BE2C (cell line): ENCODE data around the gene ACAD11.
"Not testable (repeated sequence)": the region's sequence is repeated elsewhere in the genome, so short reads cannot be mapped to it uniquely, and the experiment has no call there.

Experiments
- DNase-seq: peaks from one replicate; pipeline ENCODE4 v3.0.0-alpha.2; 2020
- H3K27me3 ChIP-seq: fragments of 250-450 bp; sonication (Bioruptor Pico); 2 replicates; pipeline ENCODE4 v1.5.1; 2020; ENCODE audit warnings: mild to moderate bottlenecking
- H3K36me3 ChIP-seq: fragments of 250-450 bp; sonication (Bioruptor Pico); 2 replicates; pipeline ENCODE4 v1.5.1; 2020; ENCODE audit warnings: mild to moderate bottlenecking
- H3K4me1 ChIP-seq: fragments of 250-450 bp; sonication (Bioruptor Pico); 2 replicates; pipeline ENCODE4 v1.5.1; 2020
- H3K4me3 ChIP-seq: 2 replicates; pipeline ENCODE4 v1.5.1; 2011; ENCODE audit warnings: low read depth, low read length
- H3K9me3 ChIP-seq: fragments of 250-450 bp; sonication (Bioruptor Pico); 2 replicates; pipeline ENCODE4 v1.5.1; 2020
- CTCF ChIP-seq: IDR thresholded peaks from 2 replicates; pipeline ENCODE4 v1.5.1; 2012; ENCODE audit warnings: mild to moderate bottlenecking, low read depth, low read length

The ACAD11 gene

GRCh38 chr3:132643366-132643765 is 16.2 kb downstream of the ACAD11 start:
- H3K9me3 ChIP-seq, result no peaks in the 10 kb centered on the region
- TF ChIP-seq CTCF, result no peak
- no peak for DNase-seq
- H3K4me1 ChIP-seq, result 0 out of 2 replicates have a peak, but pooled peaks cover 3% of the 10 kb centered on the region
- no peak overlapping the region for H3K4me3 ChIP-seq
- H3K27me3 ChIP-seq, result no peaks in the 10 kb centered on the region
- H3K36me3 ChIP-seq, result no peaks in the 10 kb centered on the region

- Histone ChIP-seq H3K27me3 (no peaks in the 10 kb centered on the region), H3K36me3 (no peaks in the 10 kb centered on the region), H3K4me1 (0 out of 2 replicates have a peak, but pooled peaks cover 2% of the 10 kb centered on the region), H3K9me3 (no peaks in the 10 kb centered on the region), H3K4me3 (no peak overlapping the region)
- no peak for DNase-seq
- no peak for TF ChIP-seq CTCF
Measured at GRCh38 chr3:132642539-132642847, 17.1 kb downstream of the ACAD11 start.

- H3K9me3 ChIP-seq, result no peaks in the 10 kb centered on the region
- no peak overlapping the region for H3K4me3 ChIP-seq
- DNase-seq, result no peak
- H3K27me3 ChIP-seq, result no peaks in the 10 kb centered on the region
- H3K36me3 ChIP-seq, result no peaks in the 10 kb centered on the region
- no peaks in the 10 kb centered on the region for H3K4me1 ChIP-seq
- peak; percentile 70 for TF ChIP-seq CTCF
Measured at GRCh38 chr3:132641837-132642538, 17.6 kb downstream of the ACAD11 start.

GRCh38 chr3:132641427-132641826 is 18.2 kb downstream of the ACAD11 start:
- not testable (repeated sequence) for H3K27me3 ChIP-seq, H3K9me3 ChIP-seq, H3K4me1 ChIP-seq, H3K4me3 ChIP-seq, DNase-seq, H3K36me3 ChIP-seq

- no peak for TF ChIP-seq CTCF
- H3K4me1 ChIP-seq, result no peaks in the 10 kb centered on the region
- no peaks in the 10 kb centered on the region for H3K36me3 ChIP-seq
- no peaks in the 10 kb centered on the region for H3K9me3 ChIP-seq
- no peak overlapping the region for H3K4me3 ChIP-seq
- no peaks in the 10 kb centered on the region for H3K27me3 ChIP-seq
- no peak for DNase-seq
Measured at GRCh38 chr3:132638706-132639105, 20.9 kb downstream of the ACAD11 start.

GRCh38 chr3:132637590-132637989 is 22.0 kb downstream of the ACAD11 start:
- Histone ChIP-seq H3K4me3 (no peak overlapping the region), H3K27me3 (no peaks in the 10 kb centered on the region), H3K4me1 (no peaks in the 10 kb centered on the region), H3K36me3 (no peaks in the 10 kb centered on the region), H3K9me3 (no peaks in the 10 kb centered on the region)
- DNase-seq, result no peak
- TF ChIP-seq CTCF, result no peak
